NOMO-1 treated with DMSO at 0.1 percent for 48 hours (cell line): ENCODE data around the gene ZSCAN12.
"Not testable (repeated sequence)": the region's sequence is repeated elsewhere in the genome, so short reads cannot be mapped to it uniquely, and the experiment has no call there.

ENCODE experiments used
- DNase-seq: peaks from one replicate; lab custom pipeline; 2025; ENCODE audit not compliant: unreplicated experiment; lab: John Stamatoyannopoulos, UW

ZSCAN12 gene

DNA sequence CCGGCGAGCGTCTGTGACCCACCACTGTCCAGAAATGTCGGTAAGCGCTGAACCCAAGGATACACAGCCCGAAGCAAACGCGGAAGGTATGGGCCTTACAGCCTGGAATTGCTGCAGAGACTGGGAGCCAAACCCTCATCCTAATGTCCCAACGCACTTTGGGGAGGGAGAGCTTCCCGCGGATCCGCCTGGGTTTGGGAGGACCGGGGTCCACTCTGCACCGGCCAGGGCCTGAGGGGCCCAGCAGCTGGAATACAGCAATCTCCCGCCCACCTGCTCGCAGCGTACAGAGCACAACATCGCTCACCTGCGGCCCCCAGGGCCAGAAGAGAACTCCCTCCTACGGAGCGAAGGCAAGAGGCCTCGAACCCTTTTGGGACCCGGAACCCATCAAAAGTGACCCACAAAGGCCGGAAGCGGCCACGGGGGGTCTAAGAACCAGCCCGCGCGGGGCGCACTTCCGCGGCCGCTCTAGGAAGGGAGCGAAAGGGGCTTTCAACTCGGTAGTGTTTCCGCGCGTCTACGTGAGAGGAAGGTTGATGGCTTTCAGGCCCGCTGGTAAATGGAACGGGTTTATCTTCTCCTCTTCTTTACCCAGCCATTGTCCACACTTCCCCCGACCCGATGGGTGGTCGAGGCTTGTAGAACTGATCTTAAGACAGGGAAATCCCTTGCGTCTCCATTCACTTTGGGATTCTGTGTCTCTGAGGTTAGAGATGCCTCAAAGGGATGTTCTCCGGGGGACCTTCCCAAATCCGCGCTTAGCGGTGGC lies at the start of gene ZSCAN12:
Gene ZSCAN12, minus strand, starts transcription at position 398 of the 772 bp plus-strand sequence. CDS start 1,342 bp downstream, outside the sequence.
- peak; percentile 82 for DNase-seq

DNA sequence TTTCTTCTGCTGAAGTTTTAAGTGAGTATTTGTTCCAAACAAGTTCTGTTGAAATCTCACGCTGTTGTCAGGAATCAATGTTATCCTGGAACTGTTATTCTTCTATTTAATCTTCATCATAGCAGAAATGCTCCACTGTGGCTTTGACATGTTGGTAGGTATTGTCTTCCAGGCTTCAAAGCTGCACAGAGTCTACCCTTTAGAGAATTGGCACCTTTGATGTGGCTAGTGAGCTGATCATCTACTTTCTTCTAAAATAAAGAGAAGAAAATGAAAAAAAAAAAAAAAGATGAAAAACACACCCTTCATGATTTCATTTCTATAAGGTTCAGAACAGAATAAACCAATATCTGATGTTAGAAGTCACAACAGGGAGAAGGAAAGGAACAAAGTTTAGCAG lies 49.5 kb upstream of the ZSCAN12 start:
- DNase-seq = no peak

DNA sequence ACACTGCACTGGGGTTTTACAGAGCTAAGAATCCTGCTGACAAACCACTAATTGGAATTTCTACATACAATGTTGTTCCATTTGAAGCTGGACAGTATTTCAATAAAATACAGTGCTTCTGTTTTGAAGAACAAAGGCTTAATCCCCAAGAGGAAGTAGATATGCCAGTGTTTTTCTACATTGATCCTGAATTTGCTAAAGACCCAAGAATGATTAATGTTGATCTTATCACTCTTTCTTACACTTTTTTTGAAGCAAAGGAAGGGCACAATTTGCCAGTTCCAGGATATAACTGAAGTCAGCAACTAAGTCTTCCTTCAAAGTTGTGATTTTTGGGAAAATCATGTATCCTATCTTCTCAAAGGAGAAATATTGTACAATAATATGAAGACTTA lies 48.0 kb upstream of the ZSCAN12 start:
- not testable (repeated sequence) for DNase-seq

DNA sequence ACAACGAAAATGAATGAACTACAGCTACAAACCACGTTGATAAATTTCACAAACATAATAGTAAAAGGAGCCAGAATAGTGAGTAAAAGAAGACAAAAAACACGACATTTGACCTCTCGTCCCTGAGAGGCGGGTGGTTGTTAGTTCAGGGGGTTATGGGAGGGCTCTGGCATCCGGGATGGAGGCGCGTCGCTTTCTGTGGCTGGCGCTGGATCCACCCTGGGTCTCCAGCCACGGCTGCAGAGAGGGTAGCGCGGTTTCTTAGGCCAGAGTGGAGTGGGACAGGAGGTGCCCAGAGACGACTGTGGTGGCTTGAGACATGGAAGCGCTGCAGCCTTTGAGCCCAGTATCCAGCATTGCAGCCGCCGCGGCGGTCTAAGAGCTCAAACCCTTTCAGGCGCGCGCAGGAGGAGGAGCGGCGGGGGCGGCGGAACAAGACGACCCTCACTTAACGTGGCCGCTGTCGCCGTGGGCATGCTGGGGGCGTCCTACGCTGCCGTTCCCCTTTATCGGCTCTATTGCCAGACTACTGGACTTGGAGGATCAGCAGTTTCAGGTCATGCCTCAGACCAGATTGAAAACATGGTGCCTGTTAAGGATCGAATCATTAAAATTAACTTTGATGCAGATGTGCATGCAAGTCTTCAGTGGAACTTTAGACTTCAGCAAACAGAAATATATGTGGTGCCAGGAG lies 47.4 kb upstream of the ZSCAN12 start:
- no peak for DNase-seq

DNA sequence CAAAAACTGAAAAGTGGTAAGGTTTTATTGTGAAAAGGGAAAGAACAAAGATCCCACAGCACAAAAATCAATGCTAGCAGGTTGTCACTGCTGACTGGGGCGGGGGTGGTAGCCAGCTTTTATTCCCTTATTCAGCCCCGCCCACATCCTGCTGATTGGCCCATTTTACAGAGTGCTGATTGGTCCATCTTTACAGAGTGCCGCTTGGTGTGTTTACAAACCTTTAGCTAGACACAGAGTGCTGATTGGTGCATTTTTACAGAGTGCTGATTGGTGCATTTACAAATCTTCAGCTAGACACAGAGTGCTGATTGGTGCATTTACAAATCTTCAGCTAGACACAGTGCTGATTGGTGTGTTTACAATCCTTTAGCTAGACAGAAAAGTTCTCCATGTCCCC lies 45.2 kb upstream of the ZSCAN12 start:
- DNase-seq = not testable (repeated sequence)

DNA sequence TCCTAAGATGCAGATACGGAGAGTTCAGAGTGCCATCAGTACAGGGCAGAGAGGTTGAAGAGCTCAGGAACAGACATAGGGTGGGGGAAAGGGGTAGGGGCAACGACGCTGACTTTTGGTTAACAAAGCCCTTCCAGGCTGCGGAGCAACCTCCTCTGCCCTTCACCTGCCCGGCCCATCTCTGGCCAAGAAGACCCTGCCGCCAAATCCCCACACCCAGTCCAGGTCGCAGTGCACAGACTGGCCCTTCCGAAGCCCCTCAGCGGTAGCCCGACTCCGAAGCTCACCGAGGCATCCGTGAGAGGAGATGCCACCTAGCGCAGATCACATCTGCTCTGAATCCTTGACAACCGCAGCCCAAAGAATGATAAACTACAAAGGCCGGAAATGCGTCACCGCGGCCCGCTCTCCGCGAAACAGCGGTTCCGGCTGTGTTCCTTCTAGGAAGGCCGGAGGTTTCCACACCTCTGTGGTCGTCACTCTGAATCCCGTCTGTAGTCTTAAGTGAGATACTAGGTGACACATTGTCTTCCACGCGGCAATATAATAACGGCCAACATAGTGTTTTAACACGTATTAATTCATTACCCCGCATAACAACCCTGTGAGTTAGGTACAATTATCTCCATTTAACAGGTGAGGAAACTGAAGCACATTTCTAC lies 43.7 kb upstream of the ZSCAN12 start, which contains the start of gene ZSCAN23:
Gene ZSCAN23, minus strand, starts transcription at position 380 of the 662 bp plus-strand sequence. CDS start 7,225 bp downstream, outside the sequence.
- no peak for DNase-seq

DNA sequence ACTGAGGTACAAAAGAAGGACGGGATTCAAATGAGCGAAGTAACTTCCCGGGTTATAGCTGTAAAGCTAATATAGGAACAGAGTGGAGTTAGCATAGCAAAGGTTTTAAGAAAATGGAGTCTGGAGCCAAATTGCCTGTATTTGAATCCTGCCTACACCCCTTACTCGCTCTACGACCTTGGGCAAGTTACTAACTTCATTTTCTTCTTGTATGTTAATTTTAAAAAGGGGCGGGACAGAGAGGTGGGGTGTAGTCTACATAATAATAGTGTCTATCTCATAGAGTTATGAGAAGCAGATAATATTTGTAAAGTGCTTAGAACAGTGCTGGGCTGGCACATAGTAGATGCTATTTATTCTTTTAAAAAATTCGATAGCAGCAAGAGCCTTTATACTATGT lies 43.0 kb upstream of the ZSCAN12 start:
- no peak for DNase-seq

DNA sequence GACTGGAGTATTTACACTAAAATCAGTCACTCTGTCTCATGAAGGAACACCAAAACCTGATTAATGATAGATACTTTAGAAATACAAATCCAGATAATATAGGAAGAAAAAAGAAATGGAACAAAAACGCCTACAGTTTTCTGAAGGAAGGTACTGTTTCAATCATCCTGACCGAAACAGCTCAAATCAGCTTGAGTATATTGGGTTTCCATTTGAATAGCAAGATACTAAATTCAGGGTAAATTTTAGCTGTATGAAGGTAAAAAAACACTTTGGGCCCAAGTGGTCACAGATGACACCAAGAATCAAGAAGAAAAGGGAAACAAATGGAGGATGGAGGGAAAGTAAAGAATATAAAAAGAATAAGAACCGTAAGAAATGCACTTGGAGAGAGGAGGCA lies 36.9 kb upstream of the ZSCAN12 start:
- DNase-seq = no peak

DNA sequence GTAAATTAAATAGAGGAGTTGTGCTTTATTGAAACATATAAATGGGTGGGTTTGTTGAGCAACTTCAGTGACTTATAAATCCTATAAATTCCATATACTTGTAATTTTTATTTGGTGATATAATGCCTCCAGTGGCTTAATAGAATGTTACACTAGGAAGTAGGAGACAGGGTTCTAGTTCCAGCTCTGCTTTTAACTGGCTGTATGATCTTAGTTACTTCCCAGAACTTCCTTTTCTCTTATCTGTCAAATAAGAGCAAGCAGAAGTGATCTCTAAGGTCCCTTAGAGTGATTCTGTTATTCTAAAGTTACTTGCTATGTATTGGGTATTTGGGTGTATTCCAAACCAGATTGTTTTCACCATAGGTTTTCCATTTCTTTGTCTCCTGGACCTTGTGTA lies 33.6 kb upstream of the ZSCAN12 start:
- DNase-seq = no peak

DNA sequence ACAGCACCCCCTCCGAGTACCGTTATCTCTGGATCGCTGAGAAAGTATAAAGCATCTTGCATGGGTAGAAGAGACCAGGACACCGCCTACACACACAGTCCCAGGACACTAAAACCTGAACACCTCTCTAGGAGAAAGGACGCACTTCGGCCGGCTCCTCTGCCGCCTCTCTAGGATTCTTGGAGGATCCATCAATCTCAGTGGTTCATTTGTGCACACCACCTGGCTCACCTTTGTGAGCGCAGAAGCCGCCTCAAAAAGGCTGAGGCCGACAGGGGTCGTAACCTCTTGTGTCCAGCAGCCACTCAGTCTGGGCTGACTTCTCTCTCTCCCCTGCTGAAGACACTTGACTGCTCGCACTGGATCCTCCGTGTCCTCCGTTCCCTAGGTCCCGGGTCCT lies 30.2 kb upstream of the ZSCAN12 start:
- DNase-seq = no peak

DNA sequence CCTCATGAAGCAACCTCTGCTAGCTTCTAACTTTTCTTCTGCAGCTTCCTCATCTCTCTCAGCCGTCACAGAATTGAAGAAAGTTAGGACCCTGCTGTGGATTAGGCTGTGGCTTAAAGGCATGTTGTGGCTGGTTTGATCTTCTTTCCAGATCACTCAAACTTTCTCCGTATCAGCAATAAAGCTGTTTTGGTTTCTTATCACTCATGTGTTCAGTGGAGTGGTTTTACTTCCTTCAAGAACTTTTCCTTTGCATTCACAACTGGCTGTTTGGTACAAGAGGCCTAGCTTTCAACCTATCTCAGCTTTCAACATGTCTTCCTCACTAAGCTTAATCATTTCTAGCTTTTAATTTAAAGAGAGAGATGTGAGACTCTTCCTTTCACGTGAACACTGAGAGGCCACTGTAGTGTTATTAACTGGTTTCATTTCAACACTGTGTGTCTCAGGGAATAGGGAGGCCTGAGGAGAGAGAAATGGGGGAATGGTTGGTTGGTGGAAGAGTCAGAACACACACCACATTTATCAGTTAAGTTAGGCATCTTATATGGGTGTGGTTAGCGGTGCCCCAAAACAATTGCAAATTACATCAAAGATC lies 26.5 kb upstream of the ZSCAN12 start:
- DNase-seq = no peak

DNA sequence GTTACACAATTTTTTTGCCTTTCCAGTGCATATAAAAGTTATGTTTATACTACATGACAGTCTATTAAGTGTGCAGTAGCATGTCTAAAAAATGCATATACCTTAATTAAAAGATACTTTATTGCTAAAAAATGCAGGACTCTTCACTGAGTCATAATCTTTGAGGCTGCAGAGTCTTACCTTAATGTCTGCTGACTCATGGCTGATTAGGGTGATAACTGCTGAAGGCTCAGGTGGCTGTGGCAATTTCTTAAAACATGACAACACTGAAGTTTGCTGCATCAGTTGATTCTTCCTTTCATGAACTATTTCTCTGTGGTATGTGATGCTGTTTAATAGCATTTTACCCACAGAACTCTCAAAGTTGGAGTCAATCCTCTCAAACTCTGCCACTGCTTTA lies 24.6 kb upstream of the ZSCAN12 start:
- no peak for DNase-seq

DNA sequence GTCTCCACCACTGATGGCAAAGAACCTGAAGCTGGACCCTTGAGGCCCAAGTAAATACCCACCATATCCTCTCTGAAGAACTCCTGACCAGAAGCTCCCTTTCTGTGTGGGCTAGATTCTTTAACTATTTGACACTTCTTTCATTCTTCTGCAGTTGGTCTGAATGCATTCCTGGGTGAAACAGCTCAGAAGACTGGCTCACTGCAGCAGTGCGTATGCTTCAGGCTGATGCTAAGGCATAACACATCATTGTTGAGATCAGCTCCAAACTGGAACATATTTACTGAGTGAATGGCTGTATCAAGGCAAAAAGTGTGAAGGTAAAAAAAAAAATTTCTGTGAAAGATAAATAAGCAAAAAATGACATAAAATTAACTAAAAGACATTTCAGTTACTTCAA lies 24.0 kb upstream of the ZSCAN12 start:
- DNase-seq = no peak

DNA sequence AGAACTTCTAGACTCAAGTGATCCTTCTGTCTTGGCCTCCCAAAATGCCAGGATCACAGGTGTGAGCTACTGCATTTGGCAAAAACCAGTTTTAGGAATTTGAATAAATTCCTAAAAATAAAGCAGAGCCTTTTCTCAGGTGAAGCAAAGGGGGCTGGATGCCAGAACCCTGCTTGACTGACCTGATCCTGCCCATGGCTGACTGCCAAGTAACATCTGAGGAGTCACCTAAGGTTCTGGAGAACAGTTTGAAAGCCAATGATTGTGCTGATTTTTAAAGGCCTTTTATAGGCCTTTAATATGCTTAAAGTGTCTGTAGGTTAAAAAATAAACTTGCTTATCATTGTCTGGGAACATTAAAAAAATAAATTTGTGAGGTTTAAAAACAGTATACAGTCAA lies 14.1 kb upstream of the ZSCAN12 start:
- DNase-seq = no peak

DNA sequence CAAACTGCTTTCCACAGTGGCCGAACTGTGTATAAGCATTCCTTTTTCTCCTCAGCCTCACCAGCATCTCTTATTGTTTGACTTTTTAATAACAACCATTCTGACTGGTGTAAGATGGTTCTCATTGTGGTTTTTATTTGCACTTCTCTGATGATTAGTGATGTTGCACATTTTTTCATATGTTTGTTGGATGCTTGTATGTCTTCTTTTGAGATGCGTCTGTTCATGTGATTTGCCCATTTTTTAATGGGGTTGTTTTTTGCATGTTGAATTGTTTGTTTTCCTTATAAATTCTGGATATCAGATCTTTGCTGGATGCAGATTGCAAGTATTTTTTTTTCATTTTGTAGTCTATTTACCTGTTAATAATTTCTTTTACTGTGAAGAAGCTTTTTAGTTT lies 11.2 kb upstream of the ZSCAN12 start:
- no peak for DNase-seq

DNA sequence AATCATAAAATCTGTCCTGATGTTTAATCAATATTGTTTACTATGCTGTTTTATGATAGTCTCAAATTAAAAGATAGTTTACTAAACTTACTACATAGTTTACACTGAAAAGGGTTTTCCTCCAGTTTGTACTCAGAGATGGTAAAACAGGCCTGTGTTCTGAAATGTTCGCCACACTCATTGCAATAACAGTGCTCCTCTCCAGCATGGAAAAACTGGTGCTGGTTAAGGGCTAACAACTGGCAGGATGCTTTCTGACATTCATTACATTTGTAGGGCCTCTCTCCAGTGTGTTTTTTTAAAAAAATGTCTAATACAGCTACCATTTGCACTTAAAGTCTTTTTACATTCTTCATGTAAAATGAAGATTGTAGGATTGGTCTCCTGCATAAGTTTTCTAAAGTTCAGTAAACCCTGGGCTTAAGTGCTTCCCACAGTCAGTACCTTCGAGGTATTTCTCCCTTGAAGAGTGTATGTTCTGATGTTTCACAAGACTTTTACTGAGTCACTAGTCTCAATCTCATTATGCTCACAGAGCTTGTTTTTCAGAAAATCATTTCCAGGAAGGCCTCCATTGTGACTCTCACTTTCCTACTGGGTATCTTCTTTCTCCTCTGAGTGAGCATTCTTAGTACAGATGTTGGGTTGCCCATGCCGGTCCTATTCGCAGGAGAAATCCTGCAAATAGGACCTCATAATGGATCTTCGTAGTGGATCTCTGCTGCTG lies 8.7 kb upstream of the ZSCAN12 start:
- no peak for DNase-seq

DNA sequence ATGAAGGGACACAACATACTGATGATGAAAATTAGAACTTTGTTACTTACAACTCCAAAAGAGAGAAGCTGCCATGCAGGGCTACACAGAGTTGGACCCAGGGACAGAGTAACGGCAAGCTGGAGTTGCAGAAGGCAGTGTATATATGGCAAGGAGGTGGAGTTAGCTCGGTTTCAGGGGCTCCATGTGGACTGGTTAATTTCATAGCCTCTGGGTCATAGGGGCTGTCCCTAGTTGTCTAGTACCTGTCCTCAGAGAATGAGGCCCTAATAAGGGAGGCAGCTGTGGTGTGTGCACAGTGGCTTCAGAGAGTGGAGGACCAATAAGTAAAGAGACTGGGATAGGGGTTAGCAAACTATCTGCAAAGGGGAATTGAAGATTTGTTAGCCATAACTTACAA lies 7.9 kb upstream of the ZSCAN12 start:
- DNase-seq = no peak

DNA sequence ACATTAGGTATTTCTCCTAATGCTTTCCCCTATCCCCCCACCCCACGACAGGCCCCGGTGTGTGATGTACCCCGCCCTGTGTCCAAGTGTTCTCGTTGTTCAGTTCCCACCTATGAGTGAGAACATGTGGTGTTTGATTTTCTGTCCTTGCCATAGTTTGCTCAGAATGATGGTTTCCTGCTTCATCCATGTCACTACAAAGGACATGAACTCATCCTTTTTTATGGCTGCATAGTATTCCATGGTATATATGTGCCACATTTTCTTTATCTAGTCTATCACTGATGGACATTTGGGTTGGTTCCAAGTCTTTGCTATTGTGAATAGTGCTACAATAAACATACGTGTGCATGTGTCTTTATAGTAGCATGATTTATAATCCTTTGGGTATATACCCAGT lies 4.4 kb upstream of the ZSCAN12 start:
- DNase-seq = not testable (repeated sequence)

DNA sequence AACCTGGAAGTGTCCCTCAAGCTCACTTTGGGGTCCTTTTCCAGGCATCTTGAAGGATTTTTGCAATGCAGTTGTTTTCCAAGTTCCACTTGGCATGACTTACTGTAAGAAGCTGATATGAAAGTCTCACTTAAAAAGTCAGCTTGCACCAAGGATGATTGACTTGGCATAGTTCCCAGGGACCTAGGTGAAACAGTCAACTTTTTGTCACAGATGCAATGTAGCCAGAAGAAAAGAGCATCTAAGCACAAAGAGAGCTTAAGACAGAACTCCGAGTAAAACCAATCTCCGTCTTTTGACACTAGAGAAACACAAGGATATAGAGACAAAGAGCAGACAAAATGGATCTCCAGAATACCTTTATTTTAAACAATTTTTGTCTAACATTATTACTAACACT lies 2.6 kb upstream of the ZSCAN12 start:
- DNase-seq = no peak

DNA sequence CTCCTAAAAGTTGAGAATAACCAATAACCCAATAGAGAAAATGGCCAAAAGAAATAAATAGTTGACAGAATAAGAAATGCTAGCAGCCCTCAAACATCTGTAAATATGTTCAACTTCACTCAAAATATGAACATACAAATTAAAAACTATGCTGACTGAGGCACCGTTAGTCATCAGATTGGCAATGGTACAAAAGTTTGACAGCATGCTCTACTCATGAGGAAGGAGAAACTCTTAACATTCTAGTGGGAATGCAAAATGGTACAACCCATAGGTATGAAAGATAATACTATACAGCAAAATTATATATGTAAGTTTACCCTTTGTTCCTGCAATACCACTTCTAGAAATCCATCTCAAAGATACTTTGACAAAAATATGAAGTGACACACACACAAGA lies 1.6 kb upstream of the ZSCAN12 start:
- DNase-seq = no peak

DNA sequence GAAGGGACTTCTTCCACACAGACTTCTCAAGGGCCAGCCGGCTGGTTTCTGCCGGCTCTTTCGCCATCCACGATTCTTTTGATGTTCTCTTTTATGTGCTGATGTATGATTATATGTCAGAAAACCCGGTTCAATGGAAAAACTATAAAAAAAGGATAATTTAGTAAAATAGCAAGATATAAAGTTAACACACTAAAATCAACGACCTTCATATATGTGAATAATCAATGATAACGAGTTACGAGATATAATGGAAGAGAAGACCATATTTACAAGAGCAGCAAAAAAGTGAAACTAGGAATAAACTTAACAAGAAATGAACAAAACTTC lies 540 bp upstream of the ZSCAN12 start:
- no peak for DNase-seq
